Measurements from ENCODE around the gene VILL.
"Not testable (repeated sequence)": the region's sequence is repeated elsewhere in the genome, so short reads cannot be mapped to it uniquely, and the experiment has no call there.

VILL gene

DNA sequence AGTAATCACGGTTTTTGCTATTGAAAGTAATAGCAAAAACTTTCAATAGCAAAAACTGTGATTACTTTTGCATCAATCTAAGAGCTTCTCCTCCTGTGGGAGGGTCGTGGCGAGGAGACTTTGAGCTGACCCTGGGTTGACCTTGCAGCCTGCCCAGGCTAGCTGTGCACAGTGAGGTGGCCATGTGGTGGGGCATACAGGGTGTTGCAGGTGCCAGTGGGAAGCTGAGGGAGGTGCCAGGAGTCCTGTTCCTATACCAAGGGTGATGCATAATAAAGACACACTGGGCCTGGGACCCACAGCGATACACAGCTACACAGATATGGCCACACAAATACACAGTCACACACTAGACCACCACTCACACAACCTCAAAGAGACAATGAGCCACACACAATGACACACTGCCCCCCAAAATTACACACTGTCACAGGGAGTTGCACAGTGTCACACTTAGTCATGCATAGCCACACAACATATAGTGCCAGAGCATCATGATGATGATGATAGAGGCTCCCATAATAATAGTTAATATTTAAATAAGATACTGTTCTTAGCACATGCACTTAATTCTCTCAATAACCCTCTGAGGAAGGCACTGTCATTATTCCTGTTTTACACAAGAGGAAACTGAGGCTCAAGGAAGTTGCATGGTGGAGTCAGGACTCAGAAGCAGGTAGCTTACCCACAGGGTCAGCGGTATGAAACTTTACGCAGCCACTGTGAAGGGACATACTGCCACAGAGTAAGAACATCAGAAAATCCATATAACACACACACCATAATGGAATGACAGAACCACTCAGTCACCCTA lies 32.5 kb downstream of the VILL start:
- ATAC-seq (no peak), DNase-seq (no peak)
- Mint-ChIP-seq H3K27me3 (peaks cover 8% of the 10 kb centered on the region), H3K27ac (no peak overlapping the region), H3K9me3 (no peaks in the 10 kb centered on the region), H3K4me1 (peaks cover 38% of the 10 kb centered on the region), H3K4me3 (peak overlapping the region; percentile 85 to 97)

DNA sequence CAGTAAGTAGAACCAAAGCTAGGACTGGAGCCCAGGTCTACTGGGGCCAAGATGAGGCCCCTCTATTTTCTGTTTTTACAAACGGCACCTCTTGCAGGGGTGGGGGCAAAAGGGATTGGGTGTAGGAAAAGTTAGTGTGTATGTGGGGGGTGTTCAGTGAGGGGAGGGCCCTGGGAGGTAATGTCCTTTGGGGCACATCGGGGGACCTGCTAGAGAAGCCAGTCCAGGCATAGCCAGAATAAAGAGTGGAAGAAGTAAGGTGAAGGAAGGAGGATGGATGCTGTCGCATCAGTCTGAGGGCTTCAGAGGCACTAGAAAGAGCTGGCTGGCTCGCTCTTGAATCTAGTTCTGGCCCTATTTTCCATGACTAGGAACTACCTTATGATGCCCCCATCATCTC lies 36.3 kb downstream of the VILL start:
- H3K4me1 Mint-ChIP-seq: peaks cover 54% of the 10 kb centered on the region
- DNase-seq (no peak), ATAC-seq (no peak)
- no peaks in the 10 kb centered on the region for H3K9me3 Mint-ChIP-seq
- no peak overlapping the region for H3K27ac Mint-ChIP-seq
- no peak overlapping the region for H3K4me3 Mint-ChIP-seq
- H3K27me3 Mint-ChIP-seq: peaks cover 41% of the 10 kb centered on the region

DNA sequence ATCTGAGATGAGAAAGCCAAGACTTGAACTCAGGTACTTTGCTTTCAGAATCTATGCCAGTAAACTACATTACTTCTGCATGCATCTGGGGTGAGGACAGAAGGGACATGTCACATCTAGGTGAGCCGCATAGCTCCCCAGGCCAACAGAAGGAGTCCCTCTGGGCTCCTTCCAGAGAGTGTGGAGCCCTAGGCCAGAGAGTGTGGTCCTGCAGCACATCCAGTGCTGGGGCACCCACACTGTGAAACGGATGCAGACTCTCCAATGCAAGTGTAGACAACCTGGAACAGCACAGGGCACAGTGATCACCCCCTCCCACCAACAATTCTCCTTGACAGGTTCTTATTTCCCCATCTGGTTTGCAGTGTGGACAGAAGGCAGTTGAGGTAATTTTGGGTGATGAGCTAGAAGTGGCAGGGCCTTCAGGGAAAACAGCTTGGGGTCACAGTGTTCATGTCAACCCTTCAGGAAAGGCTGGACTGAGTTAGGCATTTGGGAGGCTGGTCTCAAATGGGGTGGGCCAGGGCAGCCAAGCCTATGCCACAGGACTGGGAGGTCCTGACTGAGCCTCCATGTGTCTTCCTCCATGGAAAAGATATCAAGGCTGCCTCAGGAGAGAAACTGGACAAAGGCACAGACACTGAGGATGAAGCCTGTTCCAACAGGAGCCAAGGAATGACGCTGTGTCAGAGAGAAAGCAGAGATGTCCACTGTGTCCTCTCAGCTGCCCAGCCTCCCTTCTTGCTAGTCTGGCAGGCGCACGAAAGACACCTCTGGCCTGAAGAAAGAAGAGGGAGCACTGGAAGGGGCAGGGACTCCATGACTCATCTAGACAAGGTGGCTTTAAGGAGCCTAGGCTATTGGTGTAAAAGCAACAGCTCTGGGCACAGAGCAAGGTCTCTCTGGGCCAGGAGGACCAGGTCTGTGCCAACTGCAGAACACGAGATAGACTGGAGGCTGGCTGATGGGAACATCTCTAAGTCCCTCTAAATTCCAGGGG lies 37.2 kb downstream of the VILL start:
- ATAC-seq (no peak), DNase-seq (no peak)
- H3K27me3 Mint-ChIP-seq: peaks cover 50% of the 10 kb centered on the region
- H3K4me3 Mint-ChIP-seq: peak overlapping the region in 1 of 2 donors; percentile 64
- H3K27ac Mint-ChIP-seq: peak overlapping the region in 1 of 2 donors; percentile 51
- H3K4me1 Mint-ChIP-seq: peaks cover 55% of the 10 kb centered on the region
- no peaks in the 10 kb centered on the region for H3K9me3 Mint-ChIP-seq

DNA sequence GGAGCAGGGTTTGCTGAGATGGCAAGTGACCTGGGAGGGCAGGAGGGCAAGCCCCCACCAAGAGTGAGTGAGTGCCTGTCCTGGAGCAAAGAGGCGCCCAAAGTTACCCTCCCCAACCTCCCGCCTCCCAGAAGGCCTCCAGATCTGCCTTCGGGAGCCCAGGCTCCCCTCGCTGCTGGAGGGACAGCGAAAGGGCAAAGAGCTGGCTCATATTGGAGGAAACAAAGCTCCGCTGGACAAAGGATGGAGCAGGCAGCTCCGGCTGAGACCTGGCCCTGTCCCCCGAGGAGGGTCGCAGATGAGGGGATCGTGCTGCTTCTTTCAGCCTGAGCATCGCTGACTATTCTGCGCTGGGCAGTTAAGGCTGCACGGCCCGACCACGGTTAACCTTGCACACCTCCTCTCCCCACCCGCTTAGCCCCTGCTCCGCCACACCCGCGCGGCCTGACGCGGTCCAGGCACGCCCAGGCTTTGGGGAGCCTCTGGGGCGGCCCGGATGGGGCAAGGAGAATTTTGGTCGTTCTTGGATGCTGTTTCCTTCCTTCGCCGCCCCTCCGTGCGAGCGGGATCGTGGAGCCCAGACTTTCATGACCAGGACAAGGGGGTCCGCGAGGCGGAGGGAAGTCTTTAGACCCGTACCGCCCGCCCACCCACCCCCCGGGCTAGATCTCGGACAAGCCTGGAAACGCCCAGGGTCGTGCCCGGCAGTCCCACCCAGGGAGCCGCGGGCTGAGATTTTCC lies 38.2 kb downstream of the VILL start:
- H3K27me3 Mint-ChIP-seq: peaks cover 60% of the 10 kb centered on the region
- no peak overlapping the region for H3K27ac Mint-ChIP-seq
- H3K4me1 Mint-ChIP-seq: peaks cover 44% of the 10 kb centered on the region
- ATAC-seq (no peak), DNase-seq (no peak)
- H3K4me3 Mint-ChIP-seq: peak overlapping the region; percentile 40 to 64
- no peaks in the 10 kb centered on the region for H3K9me3 Mint-ChIP-seq

DNA sequence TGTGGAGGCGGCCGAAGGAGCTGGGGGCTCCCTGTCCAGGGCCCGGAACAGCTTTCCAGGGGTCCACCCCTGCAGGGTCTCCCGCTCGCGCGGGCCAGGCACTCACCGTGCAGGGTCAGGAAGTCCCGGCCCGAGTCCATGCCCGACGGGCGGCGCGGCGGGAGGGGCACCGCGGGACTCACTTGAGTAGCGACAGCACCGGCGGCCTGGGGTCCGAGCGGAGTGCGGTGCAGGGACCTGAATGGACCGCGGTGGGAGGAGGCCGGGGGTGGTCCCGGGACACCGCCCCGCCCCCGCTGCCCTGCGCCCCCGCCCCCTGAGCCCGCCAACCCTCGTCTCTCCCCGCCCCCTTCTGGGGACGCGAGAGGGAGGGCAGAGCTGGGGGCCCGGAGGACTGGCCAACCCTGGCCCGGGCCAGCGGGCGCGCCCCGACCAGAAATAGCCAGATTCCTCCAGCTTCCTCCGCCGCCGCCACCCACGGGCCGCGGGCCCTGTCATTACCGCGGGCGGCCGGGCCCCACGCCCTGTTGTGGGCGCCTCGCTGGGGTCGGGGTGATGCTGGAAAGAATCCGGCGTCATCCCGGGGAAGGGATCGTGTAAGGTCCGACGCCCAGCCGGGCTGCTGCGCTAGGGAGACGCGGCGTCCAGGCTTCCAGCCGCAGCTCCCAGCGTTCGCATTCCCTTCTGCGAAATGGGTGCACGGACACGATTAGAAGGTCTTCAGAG lies 39.0 kb downstream of the VILL start, which contains the start of gene PLCD1:
PLCD1 (minus strand) TSS at position 243 of the 726 bp plus-strand sequence; CDS start at position 140, 103 bp downstream.
- peak within 1 kb of the TSS; percentile 40 to 66 for H3K4me3 Mint-ChIP-seq
- ATAC-seq (no peak), DNase-seq (peak in 1 of 2 donors; percentile 31)
- peaks cover 37% of the 10 kb centered on the region for H3K4me1 Mint-ChIP-seq
- H3K9me3 Mint-ChIP-seq: no peaks in the 10 kb centered on the region
- no peak within 1 kb of the TSS for H3K27ac Mint-ChIP-seq
- peaks cover 61% of the 10 kb centered on the region for H3K27me3 Mint-ChIP-seq

DNA sequence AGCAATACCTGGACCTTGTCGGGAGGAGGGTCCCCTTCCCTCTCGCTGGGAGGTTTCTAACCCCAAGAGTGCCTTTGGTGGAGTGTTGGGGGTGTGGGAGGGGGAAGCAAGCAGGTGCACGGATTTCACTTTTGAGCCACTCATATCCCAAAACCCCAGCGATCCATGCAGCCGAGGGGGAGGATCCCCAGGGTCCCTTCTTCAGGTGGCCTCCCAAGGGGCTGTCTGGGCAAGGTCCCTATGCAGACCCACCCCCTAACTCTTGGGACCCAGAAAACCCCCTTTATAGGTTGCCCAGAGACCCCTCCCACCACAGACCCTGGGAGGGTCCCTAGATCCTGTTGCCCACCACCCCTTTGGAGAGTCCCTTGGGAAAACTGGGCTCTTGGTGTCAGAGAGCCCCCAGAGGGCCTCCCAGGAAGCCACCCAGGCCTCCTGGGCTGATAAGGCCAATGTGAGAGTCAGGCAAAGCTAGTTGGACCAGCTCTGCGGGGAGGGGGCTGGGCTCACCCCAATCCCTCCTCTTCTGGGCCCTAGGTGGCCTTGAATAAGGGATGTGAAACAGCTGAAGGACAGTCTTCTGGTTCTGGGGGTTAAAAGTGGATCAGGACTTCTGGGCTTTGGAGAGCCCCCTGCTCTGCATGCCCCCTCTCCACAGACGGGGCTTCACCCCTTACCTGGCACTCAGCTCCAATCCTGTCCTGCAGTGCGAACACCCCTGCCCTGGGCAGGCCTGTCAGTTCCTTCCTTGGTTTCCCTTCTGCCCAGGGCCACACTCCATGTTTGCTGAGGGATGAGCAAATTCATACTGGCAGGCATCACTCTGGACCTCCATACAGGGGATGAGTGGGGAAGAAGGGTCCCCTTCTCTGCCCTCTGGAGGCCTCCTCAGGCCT lies 39.8 kb downstream of the VILL start:
- no peak overlapping the region for H3K27ac Mint-ChIP-seq
- ATAC-seq (no peak), DNase-seq (no peak)
- H3K4me3 Mint-ChIP-seq: peak overlapping the region; percentile 20 to 66
- no peaks in the 10 kb centered on the region for H3K9me3 Mint-ChIP-seq
- H3K27me3 Mint-ChIP-seq: peaks cover 61% of the 10 kb centered on the region
- peaks cover 30% of the 10 kb centered on the region for H3K4me1 Mint-ChIP-seq

- Mint-ChIP-seq H3K27me3 (peaks cover 61% of the 10 kb centered on the region), H3K9me3 (no peaks in the 10 kb centered on the region), H3K4me3 (peak overlapping the region in 1 of 2 donors; percentile 3), H3K4me1 (peaks cover 23% of the 10 kb centered on the region), H3K27ac (no peak overlapping the region)
- DNase-seq: no peak
- peak; percentile 63 for ATAC-seq
Measured at GRCh38 chr3:38031022-38031994, 40.7 kb downstream of the VILL start.

DNA sequence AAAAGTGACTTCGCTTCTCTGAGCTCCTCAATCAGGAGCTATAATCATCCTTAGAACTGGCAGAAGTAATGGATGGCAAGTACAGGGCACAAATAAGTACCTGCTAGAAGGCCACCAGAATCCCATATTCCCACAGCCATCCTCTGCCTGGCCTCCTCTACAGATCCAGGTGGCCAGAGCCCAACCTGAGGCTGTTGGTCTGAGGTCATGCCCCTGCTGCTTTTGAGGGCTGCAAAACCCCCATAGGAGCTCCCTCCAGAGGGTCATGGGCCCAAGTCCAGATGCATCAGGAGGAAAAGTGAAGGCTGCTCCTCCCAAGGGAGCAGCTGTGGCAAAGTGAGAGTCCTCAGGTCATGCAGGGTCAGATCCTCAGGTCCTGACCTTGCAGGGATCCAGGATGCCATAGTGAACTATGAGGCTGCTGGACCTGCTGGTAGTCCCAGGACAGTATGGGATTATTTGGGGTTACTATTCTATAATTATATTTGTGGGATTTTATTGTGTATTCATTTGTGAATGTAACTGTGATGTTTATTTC lies 41.8 kb downstream of the VILL start:
- ATAC-seq (no peak), DNase-seq (no peak)
- peaks cover 25% of the 10 kb centered on the region for H3K4me1 Mint-ChIP-seq
- H3K27ac Mint-ChIP-seq: no peak overlapping the region
- no peaks in the 10 kb centered on the region for H3K9me3 Mint-ChIP-seq
- H3K4me3 Mint-ChIP-seq: no peak overlapping the region
- peaks cover 67% of the 10 kb centered on the region for H3K27me3 Mint-ChIP-seq

- not testable (repeated sequence) for H3K4me3 Mint-ChIP-seq, DNase-seq, ATAC-seq
- peaks cover 9 to 12% of the 10 kb centered on the region in 2 donors for H3K9me3 Mint-ChIP-seq
- H3K4me1 Mint-ChIP-seq: peaks cover 32% of the 10 kb centered on the region
- H3K27ac Mint-ChIP-seq: peak overlapping the region in 1 of 2 donors; percentile 67
- H3K27me3 Mint-ChIP-seq: peaks cover 55% of the 10 kb centered on the region
Measured at GRCh38 chr3:38033586-38033985, 43.0 kb downstream of the VILL start.

DNA sequence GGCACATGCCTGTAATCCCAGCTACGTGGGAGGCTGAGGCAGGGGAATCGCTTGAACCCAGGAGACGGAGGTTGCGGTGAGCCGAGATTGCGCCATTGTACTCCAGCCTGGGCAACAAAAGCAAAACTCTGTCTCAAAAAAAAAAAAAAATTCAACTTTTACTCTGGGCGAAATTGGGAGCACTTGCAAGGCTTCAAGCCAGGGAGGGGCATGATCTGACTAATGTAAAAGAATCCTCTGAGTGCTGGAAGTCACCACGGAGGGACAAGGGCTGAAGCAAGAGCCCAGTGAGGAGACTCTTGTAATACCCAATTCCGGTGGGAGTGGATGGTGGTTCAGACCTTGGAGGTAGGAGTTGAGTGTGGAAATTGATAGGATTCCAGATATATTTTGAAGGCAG lies 43.7 kb downstream of the VILL start:
- H3K4me1 Mint-ChIP-seq: peaks cover 37% of the 10 kb centered on the region
- ATAC-seq: not testable (repeated sequence)

GRCh38 chr3:38036286-38036685 lies 45.7 kb downstream of the VILL start:
- Mint-ChIP-seq H3K27ac (no peak overlapping the region), H3K4me3 (no peak overlapping the region), H3K9me3 (peaks cover 12 to 15% of the 10 kb centered on the region in 2 donors), H3K27me3 (peaks cover 33% of the 10 kb centered on the region), H3K4me1 (peaks cover 41% of the 10 kb centered on the region)
- ATAC-seq: no peak
- DNase-seq: no peak

More for the DNA sequence above, 43.7 kb downstream of the VILL start:
- not testable (repeated sequence) for H3K4me3 Mint-ChIP-seq, DNase-seq
- Mint-ChIP-seq H3K27ac (peak overlapping the region in 1 of 2 donors; percentile 10), H3K27me3 (peaks cover 50% of the 10 kb centered on the region), H3K9me3 (peaks cover 12 to 15% of the 10 kb centered on the region in 2 donors)

GRCh38 chr3:38036906-38037305 lies 46.3 kb downstream of the VILL start:
- Mint-ChIP-seq H3K27me3 (peaks cover 26% of the 10 kb centered on the region), H3K4me1 (peaks cover 35% of the 10 kb centered on the region), H3K27ac (no peak overlapping the region), H3K4me3 (no peak overlapping the region), H3K9me3 (peaks cover 12 to 15% of the 10 kb centered on the region in 2 donors)
- ATAC-seq (no peak), DNase-seq (no peak)
